Pulmonary artery endothelial cell (primary cell): Measurements from ENCODE around the gene ZNF195. TPM values are rescaled to one million over a fixed set of nuclear protein-coding genes. Genes with fewer than 3 reads are reported as not detected.
"Not testable (repeated sequence)": the region's sequence is repeated elsewhere in the genome, so short reads cannot be mapped to it uniquely, and the experiment has no call there.

Experiments used
- DNase-seq: peaks from one replicate; pipeline ENCODE4 v3.0.0-alpha.2; 2011; ENCODE audit warnings: low read depth, low spot score
- total RNA-seq: library from RNA; depleted of rRNA; stranded (reverse); fragments of >200 nt; gene quantifications from 2 replicates; pipeline ENCODE4 v1.2.3, GENCODE V29; 2014

The ZNF195 gene
- total RNA-seq = 16.3 and 17.7 TPM in 2 replicates

GRCh38 chr11:3378426-3379423 lies at the start of gene ZNF195:
Gene ZNF195 (minus strand): TSS chr11:3379146. CDS start chr11:3379040, 106 bp downstream.
- peak; percentile 75 for DNase-seq

DNA sequence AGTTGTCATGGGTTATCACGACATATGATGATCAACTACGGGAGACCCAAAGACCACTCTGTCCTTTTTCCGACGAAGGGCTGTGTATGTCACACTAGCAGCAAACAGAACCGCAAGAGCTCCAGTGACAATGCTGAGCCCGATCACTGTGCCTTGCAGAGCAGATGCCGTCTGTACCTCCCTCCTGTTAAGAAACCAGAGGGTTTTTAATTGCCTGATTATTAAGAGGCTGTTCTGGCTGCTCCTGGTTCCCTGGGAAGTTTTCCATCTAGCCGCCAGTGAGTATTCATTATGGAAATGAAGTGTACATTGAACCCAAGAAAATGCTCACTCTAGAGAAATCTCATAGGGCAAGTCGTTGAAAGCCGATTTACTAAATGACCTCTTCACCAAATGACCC lies 49.1 kb upstream of the ZNF195 start:
- not testable (repeated sequence) for DNase-seq

GRCh38 chr11:3426541-3426940 lies 47.6 kb upstream of the ZNF195 start:
- DNase-seq = not testable (repeated sequence)

DNA sequence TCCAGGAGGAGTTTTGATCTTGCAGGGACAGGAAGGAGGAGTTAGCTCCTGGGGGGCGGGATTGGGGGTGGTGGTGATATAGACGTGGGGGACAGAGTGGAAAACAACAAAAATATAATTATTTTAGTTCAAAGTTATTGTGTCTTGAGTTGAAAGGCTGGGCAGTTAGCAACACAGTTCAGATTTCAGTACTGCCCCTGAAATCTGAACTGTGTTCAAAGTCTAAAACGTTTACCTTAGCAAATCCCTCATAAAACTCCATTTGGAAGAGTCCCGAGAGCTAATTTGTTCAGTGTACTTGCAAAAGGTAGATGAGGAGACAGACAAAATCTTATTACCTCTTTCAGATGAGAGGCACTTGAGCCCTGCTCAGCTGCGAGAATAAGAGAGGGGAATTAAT lies 45.0 kb upstream of the ZNF195 start:
- DNase-seq = not testable (repeated sequence)

GRCh38 chr11:3423138-3423731 lies 44.3 kb upstream of the ZNF195 start:
- not testable (repeated sequence) for DNase-seq

- DNase-seq = peak; percentile 83
These were observed 43.6 kb upstream of the ZNF195 start for GRCh38 chr11:3422380-3423137.

DNA sequence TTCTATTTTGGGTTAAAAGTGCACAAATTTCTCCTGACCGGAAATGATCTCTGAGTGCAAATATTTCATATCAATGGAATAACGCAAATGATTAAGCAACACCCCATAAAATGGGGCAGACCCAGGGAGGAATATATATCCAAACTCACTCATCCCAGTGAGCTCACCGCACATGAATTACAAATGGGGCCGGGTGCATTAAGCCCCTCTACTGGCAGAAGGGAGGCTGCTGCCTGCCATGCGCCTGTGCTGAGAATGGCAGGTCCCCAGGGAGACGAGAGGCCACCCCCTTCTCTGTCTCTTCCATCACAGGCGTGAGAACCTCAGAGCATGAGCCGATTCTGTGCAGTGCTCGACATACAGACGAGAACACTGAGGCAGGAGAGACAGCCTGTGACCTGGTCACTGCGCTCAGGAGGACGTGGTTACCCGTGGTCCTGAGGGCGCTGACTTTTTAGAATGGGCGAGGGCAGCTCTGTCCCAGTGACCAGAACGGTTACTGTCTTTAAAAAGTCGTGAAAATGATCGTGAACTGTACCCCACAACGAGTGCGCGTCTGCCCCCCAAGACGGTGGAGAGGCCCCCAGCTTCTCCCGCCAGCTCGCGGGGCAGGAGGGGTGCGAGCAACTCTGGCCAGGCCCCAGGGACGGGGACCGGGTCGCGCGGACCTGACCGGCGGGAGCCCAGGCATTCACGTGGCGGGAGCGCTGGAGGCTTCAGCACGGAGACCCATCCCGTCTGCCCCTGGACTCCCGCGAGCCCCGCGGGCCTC lies 42.8 kb upstream of the ZNF195 start:
- not testable (repeated sequence) for DNase-seq

DNA sequence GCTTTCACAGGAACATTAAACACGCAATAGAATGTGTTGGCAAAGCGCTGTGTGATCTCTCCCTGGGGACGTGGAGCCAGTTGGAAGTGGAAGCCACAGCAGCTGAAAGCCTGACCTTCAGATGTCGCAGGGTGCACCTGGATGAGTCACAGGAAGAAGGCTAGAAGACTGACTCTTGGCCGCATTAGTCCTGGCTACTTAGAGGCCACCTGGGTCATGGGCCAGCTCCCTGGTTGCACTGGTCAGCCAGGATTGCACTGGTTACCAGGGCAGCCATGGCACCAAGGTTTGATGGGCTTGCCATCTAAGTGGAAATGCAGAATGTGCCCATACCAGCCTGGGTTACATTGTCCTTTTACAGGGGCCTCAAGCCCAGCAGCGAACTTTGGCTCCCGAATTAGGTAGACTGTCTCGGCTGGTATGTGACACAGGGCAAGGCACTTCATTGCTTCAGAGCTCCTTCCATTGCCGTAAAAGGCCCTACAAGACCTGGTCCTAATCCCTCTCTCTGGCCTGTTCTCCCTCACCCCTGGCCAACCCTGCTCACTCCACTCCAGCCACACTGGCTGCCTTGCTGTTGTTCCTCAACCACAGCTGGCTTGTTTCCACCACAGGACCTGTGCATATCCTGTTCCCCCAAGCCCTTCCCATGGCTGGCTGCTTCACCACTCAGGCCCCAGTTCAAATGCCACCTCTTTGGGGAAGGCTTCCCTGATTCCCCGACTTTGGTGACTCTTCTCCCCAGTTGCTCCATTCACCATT lies 41.5 kb upstream of the ZNF195 start:
- not testable (repeated sequence) for DNase-seq

- DNase-seq = not testable (repeated sequence)
These were observed 40.5 kb upstream of the ZNF195 start for GRCh38 chr11:3419496-3419895.

DNA sequence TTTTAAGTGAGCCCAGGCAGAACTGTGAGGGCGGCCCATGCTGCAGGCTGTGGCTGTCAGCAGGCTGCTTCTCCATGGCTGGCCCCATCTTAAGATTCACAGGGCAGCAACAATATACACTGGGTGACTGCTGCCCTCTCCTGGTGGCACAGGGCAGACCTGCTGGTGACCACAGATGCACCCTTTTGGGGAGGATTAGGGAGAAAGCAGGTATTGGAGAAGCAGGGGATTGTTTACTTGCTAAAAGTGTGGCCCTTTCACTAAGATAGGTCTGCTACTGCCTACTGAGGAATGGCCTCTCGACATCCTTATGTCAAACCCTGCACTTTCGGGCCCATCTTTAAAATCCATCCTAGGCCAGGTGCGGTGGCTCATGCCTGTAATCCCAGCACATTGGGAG lies 38.1 kb upstream of the ZNF195 start:
- peak; percentile 41 for DNase-seq

- DNase-seq = not testable (repeated sequence)
These were observed 36.4 kb upstream of the ZNF195 start for GRCh38 chr11:3415301-3415700.

GRCh38 chr11:3413666-3414065 lies 34.7 kb upstream of the ZNF195 start:
- not testable (repeated sequence) for DNase-seq

GRCh38 chr11:3412837-3413236 lies 33.9 kb upstream of the ZNF195 start:
- no peak for DNase-seq

DNA sequence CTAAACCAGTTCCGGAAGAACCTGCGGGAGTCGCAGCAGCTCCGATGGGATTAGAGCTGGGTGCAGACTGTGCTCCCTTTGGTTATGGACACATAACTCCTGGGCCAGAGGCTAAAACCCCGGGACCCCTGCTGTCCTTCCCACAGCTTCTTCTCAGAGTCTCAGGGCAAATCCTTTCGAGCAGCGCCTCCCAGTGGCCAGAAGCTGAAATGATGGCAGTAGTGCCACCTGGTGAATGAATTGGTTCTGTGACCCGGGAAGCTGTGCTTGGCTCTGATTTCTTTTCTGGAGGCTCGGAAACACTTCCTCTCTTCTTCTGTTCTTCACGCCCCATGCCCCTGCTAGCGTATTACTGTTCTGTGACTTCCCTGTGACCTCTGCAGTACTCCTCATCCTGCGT lies 29.8 kb upstream of the ZNF195 start:
- DNase-seq = not testable (repeated sequence)

GRCh38 chr11:3408058-3408605 lies 29.2 kb upstream of the ZNF195 start:
- not testable (repeated sequence) for DNase-seq

DNA sequence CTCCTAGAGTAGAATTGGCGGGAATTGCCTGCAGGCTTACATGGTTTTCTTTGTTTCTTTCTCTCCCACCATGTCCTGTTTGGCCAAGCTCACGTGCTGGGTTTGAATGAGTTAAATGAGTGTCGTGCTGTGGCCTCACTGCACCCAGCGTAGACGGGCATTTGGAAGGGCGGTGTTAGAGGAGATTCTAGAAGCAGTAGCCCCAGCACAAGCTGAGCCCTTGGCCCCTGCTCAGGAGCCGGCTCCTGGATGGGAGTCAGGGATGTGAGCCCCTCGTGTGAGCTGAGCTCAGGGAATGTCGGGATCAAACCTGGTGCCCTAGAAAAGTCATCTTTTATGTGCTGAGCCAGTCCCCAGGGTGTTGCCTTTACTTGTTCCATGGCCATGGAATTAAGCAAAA lies 28.0 kb upstream of the ZNF195 start:
- DNase-seq = not testable (repeated sequence)

DNA sequence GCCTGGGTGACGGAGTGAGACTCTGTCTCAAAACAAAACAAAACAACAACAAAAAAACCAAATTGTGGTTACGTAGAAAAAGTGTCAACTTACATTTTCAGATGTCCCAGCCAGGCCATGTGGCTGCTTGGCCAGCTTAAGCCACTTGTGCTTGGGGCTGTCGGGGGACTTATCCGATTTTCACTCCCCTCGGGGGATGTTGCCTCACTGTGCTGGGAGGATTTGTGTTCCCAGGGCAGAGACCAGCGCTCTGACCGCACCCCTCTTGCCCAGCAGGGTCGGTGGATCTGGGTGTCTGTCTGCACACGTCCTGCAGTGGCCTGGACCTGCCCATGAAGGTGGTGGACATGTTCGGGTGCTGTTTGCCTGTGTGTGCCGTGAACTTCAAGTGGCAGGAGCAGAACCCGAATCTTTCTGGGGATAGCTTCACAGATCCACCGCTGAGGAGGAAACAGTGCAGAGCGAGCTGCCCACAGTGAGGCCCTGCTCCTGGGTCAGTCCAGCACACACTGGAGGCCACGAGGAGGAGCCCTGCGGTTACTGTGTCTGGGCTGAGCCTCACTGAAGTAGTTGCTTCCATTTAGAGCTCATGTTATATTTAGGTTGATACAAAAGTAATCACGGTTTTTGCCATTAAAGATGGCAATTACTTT lies 27.4 kb upstream of the ZNF195 start:
- not testable (repeated sequence) for DNase-seq

DNA sequence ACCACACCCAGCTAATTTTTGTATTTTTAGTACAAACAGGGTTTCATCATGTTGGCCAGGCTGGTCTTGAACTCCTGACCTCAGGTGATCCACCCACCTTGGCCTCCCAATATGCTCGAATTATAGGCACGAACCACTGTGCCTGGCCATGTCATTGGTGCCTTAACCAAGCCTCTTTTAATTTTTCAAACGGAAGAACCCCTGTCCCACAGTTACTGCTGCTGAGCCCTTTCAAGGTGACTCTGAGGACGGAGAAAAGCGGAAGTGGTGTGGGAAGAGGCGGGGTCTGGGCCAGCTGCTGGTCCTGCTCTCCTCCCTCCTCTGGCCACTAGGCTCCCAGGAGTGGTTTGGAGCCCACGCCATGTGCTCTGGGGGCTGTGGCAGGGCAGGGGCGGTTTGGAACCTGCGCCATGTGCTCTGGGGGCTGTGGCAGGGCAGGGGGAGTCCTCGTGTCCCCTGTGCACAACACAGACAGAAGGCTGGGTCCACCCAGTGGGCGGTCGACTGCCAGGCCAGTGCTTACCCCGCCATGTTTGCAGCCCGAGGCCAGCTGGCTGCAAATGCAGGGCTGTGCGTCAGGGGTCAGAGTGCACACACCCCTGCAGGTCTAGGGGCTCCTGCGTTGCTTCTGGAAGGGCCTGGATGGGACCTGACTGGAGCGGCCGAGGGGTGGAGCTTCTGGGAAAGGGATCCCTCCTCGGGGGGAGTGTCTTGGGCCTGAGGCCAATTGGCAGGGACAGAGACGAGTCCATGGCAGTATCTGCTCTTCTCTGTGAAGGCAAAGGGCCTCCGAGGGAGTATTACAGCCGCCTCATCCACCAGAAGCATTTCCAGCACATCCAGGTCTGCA lies 25.4 kb upstream of the ZNF195 start:
- DNase-seq = not testable (repeated sequence)
